ENCODE measurements around the gene ABCC5. TPM values are rescaled to one million over a fixed set of nuclear protein-coding genes. Genes with fewer than 3 reads are reported as not detected.

The ABCC5 gene
- total RNA-seq, 1 experiment from 2014 or later, result 37.6 TPM

DNA sequence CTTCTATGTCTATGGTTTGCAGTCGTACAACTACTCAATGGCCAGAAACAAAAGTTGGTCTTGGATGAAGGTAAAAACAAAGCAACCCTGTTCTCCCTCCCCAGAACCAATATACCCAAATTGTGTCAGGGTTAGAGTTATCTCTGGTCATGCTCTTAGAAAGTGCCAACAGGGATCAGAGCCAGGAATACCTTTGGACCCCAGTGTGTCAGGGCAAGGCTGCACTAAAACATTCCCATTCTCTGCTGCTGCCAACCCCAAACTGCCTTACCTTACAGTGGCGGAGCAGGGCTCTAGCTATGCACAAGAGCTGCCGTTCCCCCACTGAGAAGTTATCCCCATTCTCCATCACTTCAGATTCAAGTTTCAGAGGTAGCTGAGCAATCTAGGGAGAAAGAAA, 90.6 kb downstream of the ABCC5 start:
- Histone ChIP-seq H3K4ac (ENCODE audit: low read depth, low read length) (no peak overlapping the region), H3K9me3 (ENCODE audit: control insufficient read depth, low read depth, low read length) (no peaks in the 10 kb centered on the region), H4K20me1 (ENCODE audit: control insufficient read depth, insufficient read depth, insufficient read length) (no peaks in the 10 kb centered on the region), H4K8ac (replicated peaks; ENCODE audit: insufficient read length, low read depth, low read length) (no peak overlapping the region), H3K27me3 (ENCODE audit: insufficient read depth, low read length) (no peaks in the 10 kb centered on the region), H3K27ac (ENCODE audit: insufficient read length, low read depth, low read length) (no peak overlapping the region), H3K14ac (ENCODE audit: insufficient read depth, low read length) (no peak overlapping the region), H3K23me2 (ENCODE audit: insufficient read length, low read depth, low read length, poor library complexity, severe bottlenecking) (no peaks in the 10 kb centered on the region), H2BK12ac (ENCODE audit: insufficient read length, low read depth, low read length) (no peak overlapping the region), H3K4me2 (ENCODE audit: insufficient read depth, insufficient read length, low read length) (no peak overlapping the region), H4K5ac (ENCODE audit: insufficient read length, low read depth, low read length) (no peak overlapping the region), H3K56ac (ENCODE audit: insufficient read length, low read depth, low read length) (no peak overlapping the region), H2AK5ac (ENCODE audit: insufficient read length, low read length) (no peak overlapping the region), H3K79me1 (ENCODE audit: insufficient read depth, low read depth, low read length, poor library complexity, severe bottlenecking) (no peaks in the 10 kb centered on the region), H2BK20ac (ENCODE audit: low read depth, low read length, poor library complexity, severe bottlenecking) (no peak overlapping the region), H3K79me2 (ENCODE audit: insufficient read depth, low read length) (no peaks in the 10 kb centered on the region), H3K4me1 (ENCODE audit: insufficient read depth, low read length) (no peaks in the 10 kb centered on the region), H3K18ac (ENCODE audit: insufficient read length, low read depth, low read length) (no peak overlapping the region), H3K9ac (ENCODE audit: extremely low read depth, insufficient read length, low read length) (no peak overlapping the region), H2AFZ (ENCODE audit: low read length) (no peak overlapping the region), H2BK15ac (ENCODE audit: low read depth, low read length) (no peak overlapping the region), H4K91ac (ENCODE audit: insufficient read length, low read depth, low read length) (no peak overlapping the region), H2BK5ac (ENCODE audit: insufficient read length, low read length) (no peak overlapping the region), H3T11ph (ENCODE audit: low read length) (no peak overlapping the region), H2BK120ac (ENCODE audit: low read depth, low read length, poor library complexity, severe bottlenecking) (no peak overlapping the region), H3K23ac (ENCODE audit: insufficient read length, low read depth, low read length) (no peak overlapping the region)
- Mint-ChIP-seq H3K9me3 (no peaks in the 10 kb centered on the region), H3K4me3 (no peak overlapping the region), H3K27ac (no peak overlapping the region; a peak in 1 of 7 replicates), H3K4me1 (no peaks in the 10 kb centered on the region), H3K27me3 (ENCODE audit: low read depth) (no peaks in the 10 kb centered on the region), H3K36me3 (ENCODE audit: insufficient read depth in 1 of 3, low read depth in 3 of 3) (peaks cover 6 to 51% (median 28%) of the 10 kb centered on the region in 3 experiments; a peak in 6 of 7 replicates)
- TF ChIP-seq, protein P1, sequence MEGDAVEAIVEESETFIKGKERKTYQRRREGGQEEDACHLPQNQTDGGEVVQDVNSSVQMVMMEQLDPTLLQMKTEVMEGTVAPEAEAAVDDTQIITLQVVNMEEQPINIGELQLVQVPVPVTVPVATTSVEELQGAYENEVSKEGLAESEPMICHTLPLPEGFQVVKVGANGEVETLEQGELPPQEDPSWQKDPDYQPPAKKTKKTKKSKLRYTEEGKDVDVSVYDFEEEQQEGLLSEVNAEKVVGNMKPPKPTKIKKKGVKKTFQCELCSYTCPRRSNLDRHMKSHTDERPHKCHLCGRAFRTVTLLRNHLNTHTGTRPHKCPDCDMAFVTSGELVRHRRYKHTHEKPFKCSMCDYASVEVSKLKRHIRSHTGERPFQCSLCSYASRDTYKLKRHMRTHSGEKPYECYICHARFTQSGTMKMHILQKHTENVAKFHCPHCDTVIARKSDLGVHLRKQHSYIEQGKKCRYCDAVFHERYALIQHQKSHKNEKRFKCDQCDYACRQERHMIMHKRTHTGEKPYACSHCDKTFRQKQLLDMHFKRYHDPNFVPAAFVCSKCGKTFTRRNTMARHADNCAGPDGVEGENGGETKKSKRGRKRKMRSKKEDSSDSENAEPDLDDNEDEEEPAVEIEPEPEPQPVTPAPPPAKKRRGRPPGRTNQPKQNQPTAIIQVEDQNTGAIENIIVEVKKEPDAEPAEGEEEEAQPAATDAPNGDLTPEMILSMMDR (conservative IDR thresholded peaks at IDR 0.05), result no peak
- DNase-seq, result no peak
- no CpG with 5 or more reads among the region's 3 CpGs for WGBS (ENCODE audit: extremely low coverage, insufficient read length, low lambda C conversion rate)
